DMS 273 (cell line): ENCODE measurements around the gene ALG8.
A peak's percentile ranks its signal among the peaks of the same experiment; 100 is the strongest.

ENCODE experiments used
- DNase-seq: peaks from one replicate; lab custom pipeline; 2025; ENCODE audit not compliant: unreplicated experiment; lab: John Stamatoyannopoulos, UW

The ALG8 gene

GRCh38 chr11:78160557-78160956 is 21.1 kb upstream of the ALG8 start:
- no peak for DNase-seq

- DNase-seq, result no peak
These were observed 19.7 kb upstream of the ALG8 start for GRCh38 chr11:78158987-78159652.

GRCh38 chr11:78156127-78156844 is 16.9 kb upstream of the ALG8 start:
- no peak for DNase-seq

- no peak for DNase-seq
These were observed 12.4 kb upstream of the ALG8 start for GRCh38 chr11:78151804-78152203.

- no peak for DNase-seq
These were observed 11.3 kb upstream of the ALG8 start for GRCh38 chr11:78150754-78151153.

GRCh38 chr11:78150346-78150745 is 10.9 kb upstream of the ALG8 start:
- DNase-seq, result no peak

GRCh38 chr11:78149646-78150045 is 10.2 kb upstream of the ALG8 start:
- no peak for DNase-seq

GRCh38 chr11:78147807-78148206 is 8.4 kb upstream of the ALG8 start:
- DNase-seq, result no peak

GRCh38 chr11:78145511-78146025 is 6.1 kb upstream of the ALG8 start:
- no peak for DNase-seq

- peak; percentile 3 for DNase-seq
These were observed 1.1 kb upstream of the ALG8 start for GRCh38 chr11:78140392-78141077.

GRCh38 chr11:78138694-78139421 is 568 bp downstream of the ALG8 start:
- DNase-seq, result peak; percentile 48

- no peak for DNase-seq
These were observed 1.1 kb downstream of the ALG8 start for GRCh38 chr11:78138291-78138690.

GRCh38 chr11:78132475-78132874 is 7.0 kb downstream of the ALG8 start:
- DNase-seq, result no peak

GRCh38 chr11:78131956-78132355 is 7.5 kb downstream of the ALG8 start:
- DNase-seq, result no peak

GRCh38 chr11:78127403-78127802 is 12.0 kb downstream of the ALG8 start:
- no peak for DNase-seq

GRCh38 chr11:78112582-78113275 is 26.7 kb downstream of the ALG8 start:
- no peak for DNase-seq

- no peak for DNase-seq
These were observed 28.1 kb downstream of the ALG8 start for GRCh38 chr11:78111298-78111697.

GRCh38 chr11:78110830-78111229 is 28.6 kb downstream of the ALG8 start:
- DNase-seq, result no peak

- DNase-seq, result no peak
These were observed 29.1 kb downstream of the ALG8 start for GRCh38 chr11:78110351-78110750.
